DMS153 (cell line): ENCODE results near the gene ANKRD60.

Experiments used
- DNase-seq: peaks from one replicate; lab custom pipeline; 2025; lab: John Stamatoyannopoulos, UW

Gene ANKRD60

DNA sequence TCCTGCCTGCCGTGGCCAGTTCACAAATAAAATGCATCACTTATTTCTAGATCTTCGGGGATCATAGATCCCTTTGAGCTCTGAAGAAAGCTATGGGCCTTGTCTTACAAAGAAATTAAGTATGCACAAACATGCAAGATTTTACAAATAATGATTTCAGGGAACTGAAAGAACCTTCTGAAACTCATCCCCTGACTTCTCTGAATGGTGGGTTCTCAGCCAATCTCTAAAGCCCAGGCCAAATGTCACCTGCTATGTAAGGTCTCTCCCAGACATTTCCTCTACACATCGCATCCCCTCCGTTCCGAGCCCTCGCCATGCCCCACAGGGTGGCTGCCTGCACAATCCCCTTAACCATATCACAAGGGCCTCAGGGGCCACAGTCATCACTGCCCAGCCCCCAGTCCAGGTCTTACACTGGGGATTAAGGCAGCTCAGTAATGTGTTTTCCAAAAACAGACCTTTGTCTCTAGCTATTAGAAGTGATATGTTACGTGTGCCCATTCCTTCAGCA, 16.1 kb upstream of the ANKRD60 start:
- DNase-seq, result no peak

- DNase-seq, result no peak
These were observed 15.4 kb upstream of the ANKRD60 start for GRCh38 chr20:58243653-58244410.

- DNase-seq, result no peak
These were observed 14.4 kb upstream of the ANKRD60 start for GRCh38 chr20:58242824-58243223.

GRCh38 chr20:58241766-58242465, 13.5 kb upstream of the ANKRD60 start:
- no peak for DNase-seq

- no peak for DNase-seq
These were observed 12.0 kb upstream of the ANKRD60 start for GRCh38 chr20:58240471-58240870.

- DNase-seq, result no peak
These were observed 10.8 kb upstream of the ANKRD60 start for GRCh38 chr20:58239216-58239615.

DNA sequence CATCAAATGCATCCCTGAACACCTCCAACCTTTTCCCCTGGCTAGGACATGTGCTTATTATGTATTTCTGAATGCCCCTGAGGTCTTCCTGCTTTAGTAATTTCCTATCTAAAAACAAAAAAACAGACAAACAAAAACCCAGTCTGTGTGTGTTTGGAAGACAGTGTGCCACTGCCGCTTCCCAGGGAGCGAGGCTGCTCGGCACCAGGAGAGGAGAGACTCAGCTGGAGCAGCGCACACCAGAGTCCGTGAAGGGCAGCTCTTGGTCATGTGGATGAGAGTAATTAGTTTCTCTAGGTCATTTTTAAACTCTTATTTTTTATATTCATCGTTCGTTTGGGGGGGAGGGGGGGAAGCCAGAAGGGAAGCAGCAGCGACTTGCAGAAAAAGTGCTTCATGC, 10.0 kb upstream of the ANKRD60 start:
- DNase-seq, result no peak

- DNase-seq, result no peak
These were observed 9.1 kb upstream of the ANKRD60 start for GRCh38 chr20:58237318-58238132.

DNA sequence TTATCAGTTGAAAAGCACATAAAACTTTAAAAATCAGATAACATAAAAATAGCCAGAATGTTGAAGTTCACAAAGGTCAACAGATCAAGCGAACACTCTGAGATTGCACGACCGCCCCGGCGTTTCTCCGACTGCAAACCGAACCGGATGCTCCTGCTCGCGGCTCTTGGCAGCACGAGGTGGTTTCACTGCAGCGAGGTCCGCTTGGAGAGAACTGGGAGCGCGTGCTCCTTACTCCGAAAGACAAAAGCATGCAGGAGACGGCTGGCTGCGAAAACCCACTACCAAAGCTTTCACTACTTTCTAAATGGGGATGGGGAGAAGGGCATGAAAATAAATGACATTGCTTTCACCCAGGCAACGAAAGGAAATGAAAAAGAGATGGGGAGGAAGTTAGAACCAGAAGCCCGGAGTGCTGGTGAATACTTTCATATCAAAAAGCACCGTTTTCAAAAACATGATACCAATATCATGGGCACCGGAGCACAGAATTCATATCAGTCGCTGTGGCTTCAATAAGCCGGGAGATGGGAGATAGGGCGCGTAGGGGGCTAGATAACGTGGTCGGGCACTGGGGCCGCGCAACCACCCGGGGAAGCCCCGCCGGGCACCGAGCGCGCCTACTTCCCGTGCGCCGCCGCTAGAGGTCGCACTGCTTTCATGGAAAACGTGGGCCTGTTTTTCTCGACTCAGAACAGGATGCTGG, 8.3 kb upstream of the ANKRD60 start:
- DNase-seq, result peak; percentile 51

DNA sequence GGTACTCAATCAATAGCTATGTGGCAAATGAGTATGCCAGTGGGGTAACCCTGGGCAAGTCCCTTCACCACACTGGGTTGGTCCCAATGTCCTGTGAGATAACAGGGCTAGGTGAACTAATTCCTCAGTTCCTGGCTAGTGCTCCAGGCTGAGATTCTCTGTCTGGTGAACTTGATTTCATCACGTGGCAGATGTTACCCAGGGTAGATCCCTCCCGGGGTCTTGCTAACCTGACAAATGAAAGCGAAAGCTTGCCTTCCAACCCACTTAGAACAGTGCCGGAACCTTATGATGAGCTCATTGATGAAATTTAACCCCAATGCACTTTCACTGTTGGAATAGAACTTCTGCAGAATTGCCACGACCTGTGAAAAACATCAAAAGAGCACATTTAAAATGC, 6.6 kb upstream of the ANKRD60 start:
- DNase-seq, result no peak

DNA sequence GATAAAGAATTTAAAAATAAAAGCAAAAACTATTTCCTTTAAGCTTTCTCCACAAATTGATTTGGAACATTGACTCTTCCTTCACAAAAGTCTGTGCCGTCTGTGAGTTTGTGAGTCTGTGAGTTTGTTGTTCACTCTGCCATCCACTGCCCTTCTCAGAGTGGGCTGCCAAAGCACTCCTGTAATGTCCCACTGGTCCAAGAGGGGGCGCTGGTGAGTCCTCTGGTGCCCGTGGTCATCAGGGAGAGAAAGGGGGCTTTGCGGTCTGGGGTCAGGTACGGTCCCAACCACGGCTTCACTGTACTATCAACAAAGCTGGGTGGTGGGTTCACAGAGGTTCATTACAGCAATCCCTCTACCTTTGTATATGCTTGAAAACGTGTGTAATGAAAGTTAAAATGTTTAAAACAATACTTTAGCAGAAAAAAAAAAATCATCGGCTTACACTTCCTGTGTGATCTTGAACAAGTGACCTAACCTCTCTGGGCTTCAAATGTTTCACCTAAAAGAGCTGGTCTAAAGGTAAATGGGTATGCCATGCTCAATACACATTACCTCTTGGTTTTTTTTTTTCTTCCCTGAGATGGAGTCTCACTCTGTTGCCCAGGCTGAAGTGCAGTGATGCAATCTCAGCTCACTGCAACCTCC, 5.6 kb upstream of the ANKRD60 start:
- DNase-seq, result no peak

DNA sequence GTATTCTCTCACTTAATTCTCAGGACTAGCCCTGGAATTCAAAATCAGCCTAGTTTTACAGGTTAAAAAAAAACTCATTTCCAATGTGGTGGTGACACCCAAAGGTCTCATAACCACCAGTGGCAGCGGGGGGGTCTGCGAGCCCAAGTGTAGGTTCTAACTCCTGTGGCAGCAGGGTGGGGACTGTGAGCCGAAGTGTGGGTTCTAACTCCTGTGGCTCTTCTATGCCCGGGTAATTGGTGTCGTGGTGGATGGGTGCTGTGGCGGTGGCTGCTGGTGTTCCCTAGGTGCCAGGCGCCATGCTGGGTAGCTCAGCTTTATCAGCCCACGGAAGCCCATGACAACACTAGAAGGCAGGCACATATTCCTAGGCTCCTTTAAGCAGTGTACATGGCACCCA, 4.9 kb upstream of the ANKRD60 start:
- no peak for DNase-seq

- DNase-seq, result no peak
These were observed 3.2 kb upstream of the ANKRD60 start for GRCh38 chr20:58231683-58232082.

GRCh38 chr20:58229198-58229798, 845 bp upstream of the ANKRD60 start:
- peak; percentile 17 for DNase-seq

DNA sequence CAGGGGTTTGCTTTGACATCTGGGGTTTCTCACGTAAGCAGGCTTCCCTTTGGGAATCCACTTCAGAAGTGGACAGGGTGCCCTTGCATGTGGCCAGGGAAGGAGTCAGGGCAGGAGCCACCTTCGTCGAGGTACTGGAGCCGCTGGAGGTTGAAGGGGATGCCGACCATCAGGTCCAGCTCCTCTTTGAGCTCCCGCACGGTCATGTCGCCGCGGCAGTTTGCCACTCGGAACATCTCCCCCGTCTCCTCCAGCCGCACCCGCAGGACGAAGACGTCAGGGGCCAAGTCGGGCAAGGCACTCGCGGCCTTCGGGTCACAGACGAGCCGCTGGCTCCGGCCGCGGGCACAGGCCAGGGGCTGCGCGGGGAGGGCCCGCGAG, 360 bp downstream of the ANKRD60 start:
- no peak for DNase-seq

DNA sequence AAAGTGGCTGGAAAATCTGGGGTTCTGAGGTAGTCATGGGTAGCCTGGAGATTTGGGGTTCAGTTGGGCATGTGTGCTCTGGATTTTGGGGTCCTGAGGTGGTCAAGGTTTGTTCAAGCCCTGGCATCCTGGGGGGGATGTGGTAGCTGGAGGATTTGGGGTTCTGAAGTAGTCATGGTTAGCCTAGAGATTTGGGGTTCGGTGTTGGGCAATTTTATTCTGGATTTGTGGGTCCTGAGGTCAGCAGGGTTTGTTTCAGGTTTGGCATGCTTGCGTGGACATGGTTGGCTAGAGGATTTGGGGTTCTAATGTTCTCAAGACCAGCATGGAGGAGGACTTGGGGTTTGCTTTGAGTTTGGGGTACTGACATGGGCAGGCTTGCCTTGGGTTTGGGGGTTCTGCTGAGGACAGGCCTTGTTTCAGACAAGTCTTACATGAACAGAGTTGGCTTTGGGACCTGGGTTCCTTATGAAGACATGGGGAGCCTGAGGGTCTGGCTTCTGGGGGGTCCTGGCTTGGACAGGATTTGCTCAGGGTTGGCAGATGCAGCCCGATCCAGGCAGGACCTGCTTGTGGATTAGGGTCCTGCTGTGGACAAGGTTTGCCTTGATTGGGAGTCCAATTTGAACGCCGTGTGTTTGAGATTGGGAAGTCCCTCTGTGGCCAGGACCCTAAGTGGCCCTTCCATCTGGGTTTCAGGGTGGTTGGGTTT, 906 bp downstream of the ANKRD60 start:
- no peak for DNase-seq

GRCh38 chr20:58225452-58226200, 2.8 kb downstream of the ANKRD60 start:
- no peak for DNase-seq

- DNase-seq, result no peak
These were observed 3.5 kb downstream of the ANKRD60 start for GRCh38 chr20:58224974-58225373.

- DNase-seq, result no peak
These were observed 4.4 kb downstream of the ANKRD60 start for GRCh38 chr20:58224097-58224496.
